Measurements from ENCODE around the gene DNAH17.
"Not testable (repeated sequence)": the region's sequence is repeated elsewhere in the genome, so short reads cannot be mapped to it uniquely, and the experiment has no call there.

The DNAH17 gene

GRCh38 chr17:78523934-78524655 is 53.1 kb downstream of the DNAH17 start:
- no peak for DNase-seq (ENCODE audit: low read depth)

- no peak for DNase-seq (ENCODE audit: low read depth)
Measured at GRCh38 chr17:78522031-78522809, 55.0 kb downstream of the DNAH17 start.

GRCh38 chr17:78517421-78517820 is 59.8 kb downstream of the DNAH17 start:
- no peak for DNase-seq (ENCODE audit: low read depth)

- no peak for DNase-seq (ENCODE audit: low read depth)
Measured at GRCh38 chr17:78515480-78515879, 61.7 kb downstream of the DNAH17 start.

- DNase-seq (ENCODE audit: low read depth), result no peak
Measured at GRCh38 chr17:78514521-78514920, 62.7 kb downstream of the DNAH17 start.

GRCh38 chr17:78512976-78513375 is 64.2 kb downstream of the DNAH17 start:
- no peak for DNase-seq (ENCODE audit: low read depth)

- DNase-seq (ENCODE audit: low read depth), result no peak
Measured at GRCh38 chr17:78510141-78511075, 66.8 kb downstream of the DNAH17 start.

GRCh38 chr17:78507526-78507925 is 69.7 kb downstream of the DNAH17 start:
- DNase-seq (ENCODE audit: low read depth), result no peak

GRCh38 chr17:78506454-78507309 is 70.5 kb downstream of the DNAH17 start:
- no peak for DNase-seq (ENCODE audit: low read depth)

- no peak for DNase-seq (ENCODE audit: low read depth)
Measured at GRCh38 chr17:78504156-78504925, 72.9 kb downstream of the DNAH17 start.

GRCh38 chr17:78503388-78503787 is 73.8 kb downstream of the DNAH17 start:
- DNase-seq (ENCODE audit: low read depth), result not testable (repeated sequence)

GRCh38 chr17:78502611-78503148 is 74.5 kb downstream of the DNAH17 start:
- no peak for DNase-seq (ENCODE audit: low read depth)

- DNase-seq (ENCODE audit: low read depth), result no peak
Measured at GRCh38 chr17:78501241-78502036, 75.8 kb downstream of the DNAH17 start.

GRCh38 chr17:78500806-78501205 is 76.4 kb downstream of the DNAH17 start:
- no peak for DNase-seq (ENCODE audit: low read depth)

GRCh38 chr17:78499715-78500540 is 77.3 kb downstream of the DNAH17 start:
- no peak for DNase-seq (ENCODE audit: low read depth)

GRCh38 chr17:78498848-78499247 is 78.3 kb downstream of the DNAH17 start:
- DNase-seq (ENCODE audit: low read depth), result no peak

GRCh38 chr17:78497115-78497540 is 80.1 kb downstream of the DNAH17 start:
- peak; percentile 30 for DNase-seq (ENCODE audit: low read depth)

- DNase-seq (ENCODE audit: low read depth), result no peak
Measured at GRCh38 chr17:78496311-78496710, 80.9 kb downstream of the DNAH17 start.

GRCh38 chr17:78495634-78496033 is 81.6 kb downstream of the DNAH17 start:
- no peak for DNase-seq (ENCODE audit: low read depth)
